ENCODE data around the gene MEGF9.
"Not testable (repeated sequence)": the region's sequence is repeated elsewhere in the genome, so short reads cannot be mapped to it uniquely, and the experiment has no call there.

Gene MEGF9

DNA sequence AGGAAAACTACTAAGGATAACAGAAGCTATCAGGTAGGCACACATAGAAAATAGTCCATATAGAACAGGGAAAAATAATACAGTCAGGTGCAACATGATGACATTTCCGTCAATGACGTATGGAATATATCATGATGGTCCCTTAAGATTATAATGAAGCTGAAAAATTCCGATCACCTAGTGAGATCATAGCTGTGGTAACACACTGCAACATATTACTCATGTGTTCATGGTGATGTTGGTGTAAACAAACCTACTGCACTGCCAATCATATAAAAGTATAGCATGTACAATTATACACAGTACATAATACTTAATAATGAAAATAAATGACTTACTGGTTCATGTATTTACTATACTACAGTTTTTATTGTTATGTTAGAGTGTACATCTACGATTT is 60.0 kb downstream of the MEGF9 start:
- DNase-seq: no peak

DNA sequence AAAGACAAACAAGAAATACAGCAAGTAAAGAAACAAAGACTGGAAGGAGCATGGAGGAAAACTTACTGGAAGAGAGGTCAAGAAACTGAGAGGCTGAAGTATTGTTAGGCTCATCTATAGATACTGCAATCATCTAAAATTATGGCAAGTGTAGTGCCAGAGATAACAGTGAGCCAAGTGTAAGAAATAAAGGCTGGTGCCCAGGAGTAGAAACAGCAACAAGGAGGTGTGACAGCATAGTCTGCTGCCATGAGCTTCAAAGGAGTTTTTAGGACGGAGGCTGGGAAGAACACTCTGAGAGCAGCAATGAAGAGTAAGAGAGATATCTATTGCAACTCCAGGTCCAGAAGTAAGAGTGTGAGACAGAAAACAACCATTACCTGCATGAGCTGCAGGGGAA is 60.5 kb downstream of the MEGF9 start:
- no peak for DNase-seq

- no peak for DNase-seq
Observed at GRCh38 chr9:120652934-120653333, 61.3 kb downstream of the MEGF9 start.

- DNase-seq: no peak
Observed at GRCh38 chr9:120650352-120650751, 63.9 kb downstream of the MEGF9 start.

DNA sequence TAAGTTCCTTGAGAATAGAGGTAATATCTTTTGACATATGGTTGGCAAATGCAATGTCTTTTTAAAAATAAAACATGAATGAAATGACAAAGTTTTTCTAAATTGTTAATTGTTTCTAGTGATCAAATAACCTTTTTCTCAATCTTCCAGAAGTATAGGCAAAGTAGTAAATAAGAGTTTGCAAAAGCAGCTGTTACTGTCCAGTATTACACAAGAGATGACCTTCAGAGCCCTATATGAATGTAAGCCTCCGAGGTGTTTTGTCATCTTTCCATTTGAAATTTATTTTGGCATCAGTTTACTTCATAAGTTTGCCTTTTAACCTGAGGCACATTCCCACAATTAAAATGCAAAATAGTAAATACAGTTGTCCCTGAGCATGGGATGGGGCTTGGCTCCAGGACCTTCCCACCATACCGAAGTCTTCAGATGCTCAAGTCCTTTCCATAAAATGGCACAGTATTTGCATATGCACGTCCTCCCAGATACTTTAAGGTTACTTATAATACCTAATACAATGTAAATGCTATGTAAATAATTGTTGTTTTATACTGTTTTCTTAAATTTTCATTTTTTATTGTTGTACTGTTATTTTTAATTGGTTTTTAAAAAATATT is 65.6 kb downstream of the MEGF9 start:
- no peak for DNase-seq

- no peak for DNase-seq
Observed at GRCh38 chr9:120646948-120647347, 67.3 kb downstream of the MEGF9 start.

DNA sequence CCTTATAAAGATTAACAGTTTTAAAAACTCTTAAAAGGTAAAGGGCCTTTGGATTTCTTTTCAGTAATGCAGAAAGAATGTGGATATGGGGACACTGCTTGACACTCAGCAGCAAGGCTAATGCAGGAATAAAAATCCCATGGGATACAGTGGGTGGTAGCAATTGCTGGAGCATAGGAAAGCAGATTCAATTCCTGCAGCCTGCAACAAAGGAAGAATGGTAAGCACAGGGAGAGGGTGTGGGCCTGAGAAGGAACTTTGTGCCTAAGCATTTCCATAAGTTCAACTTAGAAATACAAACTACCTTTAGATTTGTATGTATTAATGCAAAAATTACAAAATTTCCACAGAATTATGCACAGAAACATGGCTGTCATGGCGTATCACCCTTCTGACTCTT is 68.5 kb downstream of the MEGF9 start:
- no peak for DNase-seq

DNA sequence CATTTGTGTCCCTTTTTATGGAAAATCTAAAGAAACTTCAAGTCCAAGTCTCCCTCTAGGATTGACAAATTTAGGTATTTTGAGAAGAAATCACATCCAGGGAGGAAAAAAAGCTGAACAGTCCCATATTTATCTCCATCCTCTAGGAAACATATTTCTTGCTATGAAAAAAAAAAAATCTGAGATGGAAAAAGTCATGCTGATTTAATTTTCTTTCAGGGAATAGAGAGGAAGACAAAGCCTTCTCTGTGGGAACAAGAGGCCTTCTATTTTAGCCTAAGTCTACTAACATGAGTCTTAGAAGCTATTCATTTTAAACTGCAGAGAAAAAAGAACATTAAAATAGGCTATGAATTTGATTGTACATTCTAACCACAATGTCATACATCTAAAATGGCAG is 71.2 kb downstream of the MEGF9 start:
- DNase-seq: no peak

DNA sequence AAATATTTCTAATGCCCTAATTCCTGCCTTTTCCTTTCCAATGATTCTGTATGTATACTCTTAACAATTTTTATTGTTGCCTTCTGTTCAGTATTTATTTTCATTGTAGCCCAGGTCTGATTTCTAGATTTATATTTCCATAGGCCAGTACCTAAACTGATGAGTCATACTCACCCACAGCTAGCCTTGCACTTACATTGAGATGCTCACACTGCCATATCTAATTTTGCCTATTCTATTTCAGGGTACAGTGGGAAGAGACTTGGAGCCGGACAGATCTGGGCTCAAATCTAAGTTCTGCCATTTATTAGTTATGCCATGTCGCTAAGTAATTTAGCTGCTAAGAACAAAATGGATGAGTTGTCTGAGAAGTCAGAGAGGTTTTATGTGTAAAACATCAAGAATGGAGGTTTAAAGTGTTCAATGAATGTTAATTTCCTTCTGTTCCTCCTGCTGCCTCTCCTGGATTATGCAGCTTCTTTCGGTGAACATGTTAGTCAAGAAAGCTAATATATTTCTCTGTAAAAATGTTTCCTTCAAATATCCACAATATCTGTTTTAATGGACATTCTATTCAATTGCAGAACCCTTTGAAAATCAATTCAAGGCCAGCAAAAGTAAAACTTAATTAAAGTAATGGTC is 72.0 kb downstream of the MEGF9 start:
- DNase-seq: no peak

GRCh38 chr9:120640874-120641273 is 73.4 kb downstream of the MEGF9 start:
- DNase-seq: not testable (repeated sequence)

DNA sequence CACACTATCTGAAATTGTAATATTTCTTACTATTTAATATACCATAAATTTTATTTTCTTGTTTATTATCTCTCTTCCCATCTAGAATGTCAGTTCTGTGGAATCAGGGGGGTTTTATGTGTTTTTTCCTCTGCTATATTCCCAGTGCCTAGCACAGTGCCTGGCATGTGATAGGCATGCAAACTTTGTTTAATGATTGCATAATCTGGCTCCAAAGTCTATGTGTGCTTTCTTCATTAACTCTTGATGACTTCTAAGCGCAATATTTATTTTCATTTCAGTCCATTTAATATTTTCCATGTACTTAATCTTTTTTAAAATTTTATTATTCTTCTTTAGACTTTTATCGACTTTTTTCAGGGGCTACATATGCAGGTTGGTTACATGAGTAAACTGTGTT is 73.9 kb downstream of the MEGF9 start:
- no peak for DNase-seq

GRCh38 chr9:120637919-120638318 is 76.4 kb downstream of the MEGF9 start:
- no peak for DNase-seq

DNA sequence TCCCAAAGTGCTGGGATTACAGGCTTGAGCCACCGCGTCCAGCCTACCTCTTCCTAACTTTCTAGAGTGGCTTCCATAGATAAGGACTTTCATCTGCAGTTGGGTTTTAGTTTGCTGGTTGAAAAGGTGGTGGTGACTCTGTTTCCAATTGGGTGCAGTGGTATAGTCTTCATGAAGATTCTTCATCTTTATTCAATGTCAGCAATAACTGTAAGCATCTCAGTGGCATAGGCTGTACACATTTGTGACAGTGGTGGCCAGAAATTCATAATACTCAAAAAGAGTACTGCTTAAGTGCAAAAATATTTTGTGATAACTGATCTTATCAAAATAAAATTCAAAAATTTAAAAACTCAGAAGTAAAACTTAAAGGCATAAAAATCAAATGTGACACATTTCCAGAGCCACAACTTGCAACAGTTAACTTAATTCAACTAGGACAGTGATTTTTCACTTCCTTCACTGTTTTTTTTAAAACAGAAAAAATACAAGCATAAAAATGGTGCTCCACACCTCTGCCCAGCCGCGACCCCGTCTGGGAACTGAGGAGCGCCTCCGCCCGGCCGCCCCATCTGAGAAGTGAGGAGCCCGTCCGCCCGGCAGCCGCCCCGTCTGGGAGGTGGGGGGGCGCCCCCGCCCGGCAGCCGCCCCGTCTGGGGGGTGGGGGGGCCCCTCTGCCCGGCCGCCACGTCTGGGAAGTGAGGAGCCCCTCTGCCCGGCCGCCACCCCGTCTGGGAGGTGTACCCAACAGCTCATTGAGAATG is 77.9 kb downstream of the MEGF9 start:
- no peak for DNase-seq

DNA sequence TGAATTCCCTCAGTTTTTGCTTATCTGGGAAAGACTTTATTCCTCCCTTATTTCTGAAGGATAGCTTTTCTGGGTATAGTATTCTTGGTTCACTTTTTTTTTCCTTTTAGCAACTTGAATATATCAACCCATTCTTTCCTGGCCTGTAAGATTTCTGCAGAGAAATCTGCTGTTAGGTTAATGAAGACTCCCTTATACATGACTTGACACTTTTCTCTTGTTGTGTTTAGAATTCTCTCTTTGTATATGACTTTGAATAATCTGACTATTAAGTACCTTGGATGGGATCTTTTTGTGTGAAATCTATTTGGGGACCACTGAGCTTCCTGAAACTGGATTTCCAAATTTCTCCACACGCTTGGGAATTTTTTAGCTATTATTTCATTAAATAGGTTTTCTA is 79.3 kb downstream of the MEGF9 start:
- DNase-seq: no peak

DNA sequence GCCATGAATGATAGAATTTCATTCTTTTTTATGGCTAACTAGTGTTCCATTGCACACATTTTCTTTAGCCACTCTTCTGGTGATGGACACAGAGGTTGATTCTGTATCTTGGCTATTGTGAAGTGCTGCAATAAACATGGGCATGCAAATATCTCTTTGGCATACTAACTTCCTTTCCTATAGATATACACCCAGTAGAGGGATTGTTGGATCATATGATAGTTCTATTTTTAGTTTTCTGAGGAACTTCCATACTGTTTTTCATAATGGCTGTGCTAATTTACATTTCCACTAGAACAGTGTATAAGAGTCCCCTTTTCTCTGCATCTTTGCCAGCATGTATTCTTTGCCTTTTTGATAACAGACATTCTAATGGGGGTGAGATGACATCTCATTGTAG is 83.9 kb downstream of the MEGF9 start:
- no peak for DNase-seq

DNA sequence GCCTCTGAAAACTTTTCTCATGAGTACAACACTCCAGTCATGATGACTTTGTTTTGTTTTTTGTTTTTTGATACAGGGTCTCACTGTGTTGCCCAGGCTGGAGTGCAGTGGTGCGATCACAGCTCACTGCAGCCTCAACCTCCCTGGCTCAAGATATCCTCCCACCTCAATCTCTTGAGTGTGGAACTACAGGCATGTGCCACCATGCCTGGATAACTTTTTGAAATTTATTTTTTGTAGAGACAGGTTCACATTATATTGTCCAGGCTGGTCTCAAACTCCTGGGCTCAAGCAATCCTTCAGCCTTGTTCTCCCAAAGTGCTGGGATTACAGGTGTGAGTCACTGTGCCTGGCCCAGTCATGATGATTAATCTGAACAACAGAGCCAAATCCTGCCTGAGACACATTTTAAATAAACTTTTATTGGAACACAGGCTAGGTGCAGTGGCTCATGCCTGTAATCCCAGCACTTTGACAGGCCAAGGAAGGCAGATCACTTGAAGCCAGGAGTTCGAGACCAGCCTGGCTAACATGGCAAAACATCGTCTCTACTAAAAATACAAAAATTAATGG is 85.3 kb downstream of the MEGF9 start:
- DNase-seq: not testable (repeated sequence)

DNA sequence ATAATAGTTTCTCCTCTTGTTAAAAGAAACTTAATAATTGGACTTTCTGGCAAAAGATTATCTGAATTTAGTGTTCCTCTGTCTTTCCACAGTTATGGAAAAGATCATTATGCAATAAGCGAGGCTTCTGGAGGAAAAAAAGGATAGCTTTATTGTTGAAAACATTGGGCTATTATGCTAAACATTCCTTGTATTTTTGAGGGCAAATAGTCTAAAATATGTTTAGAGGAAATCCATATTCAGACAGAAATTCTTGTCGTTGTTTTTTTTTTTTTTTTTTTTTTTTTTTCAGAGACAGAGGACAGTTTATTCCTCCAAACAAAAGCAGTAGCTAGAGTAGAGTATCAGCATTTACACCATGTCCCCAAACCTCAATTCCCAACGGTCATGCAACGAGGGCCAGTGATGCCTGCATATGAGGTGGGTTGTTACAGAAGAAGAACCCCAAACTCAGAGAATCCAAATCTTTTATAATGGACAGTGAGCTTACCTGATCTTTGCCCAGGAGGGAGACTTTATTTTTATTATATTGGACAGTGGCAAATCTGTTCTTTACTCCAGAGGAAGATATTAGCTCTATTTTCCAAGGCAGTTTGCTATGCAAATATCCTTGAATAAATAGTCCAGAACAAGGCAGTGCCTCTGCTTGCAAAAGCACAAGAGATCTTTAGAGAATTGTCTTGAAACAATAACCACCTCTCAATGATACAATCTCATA is 85.9 kb downstream of the MEGF9 start:
- DNase-seq: no peak

- DNase-seq: no peak
Observed at GRCh38 chr9:120627073-120627472, 87.2 kb downstream of the MEGF9 start.

DNA sequence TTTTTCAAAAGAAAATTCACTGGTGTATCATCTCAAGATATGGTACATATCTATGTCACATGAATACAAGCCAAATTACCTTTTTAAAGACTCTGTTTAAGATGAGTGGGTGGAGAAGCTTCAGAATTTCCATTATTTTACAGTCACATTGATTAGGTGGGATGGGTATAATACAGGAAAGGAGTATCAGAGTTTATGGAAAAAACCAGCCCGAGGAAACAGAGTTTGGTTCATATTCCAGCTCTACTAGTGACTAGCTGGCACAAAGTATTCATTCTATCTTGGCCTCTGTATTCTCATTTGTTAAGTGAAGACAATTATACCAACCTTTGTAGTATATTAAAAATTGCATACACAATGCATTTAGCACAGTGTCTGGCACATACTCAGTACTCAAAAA is 87.8 kb downstream of the MEGF9 start:
- DNase-seq: no peak

GRCh38 chr9:120625222-120625621 is 89.0 kb downstream of the MEGF9 start:
- no peak for DNase-seq

GRCh38 chr9:120622790-120623189 is 91.5 kb downstream of the MEGF9 start:
- no peak for DNase-seq

- DNase-seq: no peak
Observed at GRCh38 chr9:120621941-120622340, 92.3 kb downstream of the MEGF9 start.
